Measurements from ENCODE around the gene CLIP2. TPM values are rescaled to one million over a fixed set of nuclear protein-coding genes. Genes with fewer than 3 reads are reported as not detected.

Gene CLIP2
- polyA plus RNA-seq, 1 donor from 2014 or later, result 25.7 TPM

DNA sequence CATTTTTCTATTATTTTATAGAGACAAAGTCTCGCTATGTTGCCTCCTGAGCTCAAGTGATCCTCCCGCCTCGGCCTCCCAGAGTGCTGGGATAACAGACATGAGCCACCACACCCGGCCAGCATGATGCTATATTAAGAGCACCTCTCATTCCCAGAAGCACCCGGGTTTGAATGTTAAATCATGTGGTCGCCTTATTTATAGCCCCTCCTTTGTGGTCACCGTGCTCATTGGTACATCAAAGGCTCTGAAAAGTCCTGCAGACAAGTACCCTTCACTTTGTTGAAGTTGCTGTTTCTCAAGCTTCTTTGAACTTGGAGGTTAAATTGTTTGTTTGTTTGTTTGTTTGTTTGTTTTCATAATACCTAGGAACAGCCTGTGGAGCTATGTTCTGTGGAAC lies 40.0 kb downstream of the CLIP2 start:
- Histone ChIP-seq H3K79me2 (replicated peaks; ENCODE audit: insufficient read depth, low read length) (no peaks in the 10 kb centered on the region), H3K27ac (ENCODE audit: low read length) (no peak overlapping the region), H3K9me2 (ENCODE audit: insufficient read depth, low read length) (no peaks in the 10 kb centered on the region), H3K9ac (ENCODE audit: low read length) (no peak overlapping the region), H3K4me2 (ENCODE audit: low read length) (no peak overlapping the region), H2AFZ (ENCODE audit: low read depth, low read length) (no peak overlapping the region), H3K36me3 (ENCODE audit: insufficient read depth, low read length) (no peaks in the 10 kb centered on the region), H3F3A (ENCODE audit: insufficient read depth, low read length, poor library complexity, severe bottlenecking) (no peaks in the 10 kb centered on the region), H3K27me3 (ENCODE audit: insufficient read depth, low read depth, low read length) (no peaks in the 10 kb centered on the region), H4K20me1 (ENCODE audit: insufficient read depth) (no peaks in the 10 kb centered on the region), H3K4me3 (ENCODE audit: low read length) (no peak overlapping the region), H3K9me3 (ENCODE audit: low read length) (no peaks in the 10 kb centered on the region)
- TF ChIP-seq MXI1 (conservative IDR thresholded peaks at IDR 0.05; ENCODE audit: poor library complexity, severe bottlenecking) (no peak), EP300 (conservative IDR thresholded peaks at IDR 0.05; ENCODE audit: poor library complexity, severe bottlenecking) (no peak), TAF1 (IDR thresholded peaks at IDR 0.05; ENCODE audit: low read depth) (no peak), SMC3 (conservative IDR thresholded peaks at IDR 0.05; ENCODE audit: poor library complexity) (no peak), RAD21 (conservative IDR thresholded peaks at IDR 0.05) (no peak)
- TF ChIP-seq, protein P1, sequence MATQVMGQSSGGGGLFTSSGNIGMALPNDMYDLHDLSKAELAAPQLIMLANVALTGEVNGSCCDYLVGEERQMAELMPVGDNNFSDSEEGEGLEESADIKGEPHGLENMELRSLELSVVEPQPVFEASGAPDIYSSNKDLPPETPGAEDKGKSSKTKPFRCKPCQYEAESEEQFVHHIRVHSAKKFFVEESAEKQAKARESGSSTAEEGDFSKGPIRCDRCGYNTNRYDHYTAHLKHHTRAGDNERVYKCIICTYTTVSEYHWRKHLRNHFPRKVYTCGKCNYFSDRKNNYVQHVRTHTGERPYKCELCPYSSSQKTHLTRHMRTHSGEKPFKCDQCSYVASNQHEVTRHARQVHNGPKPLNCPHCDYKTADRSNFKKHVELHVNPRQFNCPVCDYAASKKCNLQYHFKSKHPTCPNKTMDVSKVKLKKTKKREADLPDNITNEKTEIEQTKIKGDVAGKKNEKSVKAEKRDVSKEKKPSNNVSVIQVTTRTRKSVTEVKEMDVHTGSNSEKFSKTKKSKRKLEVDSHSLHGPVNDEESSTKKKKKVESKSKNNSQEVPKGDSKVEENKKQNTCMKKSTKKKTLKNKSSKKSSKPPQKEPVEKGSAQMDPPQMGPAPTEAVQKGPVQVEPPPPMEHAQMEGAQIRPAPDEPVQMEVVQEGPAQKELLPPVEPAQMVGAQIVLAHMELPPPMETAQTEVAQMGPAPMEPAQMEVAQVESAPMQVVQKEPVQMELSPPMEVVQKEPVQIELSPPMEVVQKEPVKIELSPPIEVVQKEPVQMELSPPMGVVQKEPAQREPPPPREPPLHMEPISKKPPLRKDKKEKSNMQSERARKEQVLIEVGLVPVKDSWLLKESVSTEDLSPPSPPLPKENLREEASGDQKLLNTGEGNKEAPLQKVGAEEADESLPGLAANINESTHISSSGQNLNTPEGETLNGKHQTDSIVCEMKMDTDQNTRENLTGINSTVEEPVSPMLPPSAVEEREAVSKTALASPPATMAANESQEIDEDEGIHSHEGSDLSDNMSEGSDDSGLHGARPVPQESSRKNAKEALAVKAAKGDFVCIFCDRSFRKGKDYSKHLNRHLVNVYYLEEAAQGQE (IDR thresholded peaks at IDR 0.05; ENCODE audit: borderline replicate concordance), result no peak

DNA sequence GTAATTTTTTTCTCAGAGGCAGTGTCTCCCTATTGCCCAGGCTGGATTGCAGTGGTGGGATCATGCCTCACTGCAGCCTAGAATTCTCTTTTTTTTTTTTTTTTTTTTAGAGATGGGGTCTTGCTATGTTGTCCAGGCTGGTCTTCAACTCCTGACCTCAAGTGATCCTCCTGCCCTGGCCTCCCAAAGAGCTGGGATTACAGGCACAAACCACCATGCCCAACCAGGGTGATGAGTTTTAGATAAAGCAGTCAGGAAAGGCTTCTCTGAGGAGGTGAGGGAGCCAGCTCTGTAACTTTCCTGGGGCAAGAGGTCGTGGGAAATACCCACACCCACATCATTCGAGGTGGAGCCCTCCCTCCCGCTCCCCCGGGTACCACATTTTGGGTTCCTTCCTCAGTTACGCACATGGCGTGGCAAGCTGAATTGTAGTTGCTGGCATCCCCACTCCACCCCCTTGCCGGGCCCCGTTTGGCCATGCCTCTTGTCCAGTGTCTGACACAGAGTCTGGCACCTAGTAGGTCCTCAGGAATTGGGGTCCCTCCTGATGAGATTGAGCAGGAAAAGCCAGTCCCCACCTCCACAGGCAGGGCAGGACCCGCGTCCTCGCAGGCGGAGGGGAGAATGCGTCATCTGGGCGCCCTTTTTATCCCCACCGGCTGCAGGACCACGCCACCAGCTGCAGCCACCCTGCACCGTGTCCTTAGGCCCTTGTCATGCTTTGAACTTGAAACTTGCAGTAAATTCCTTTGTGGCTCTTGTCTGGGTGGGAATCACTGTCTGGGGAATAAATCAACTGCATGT lies 43.4 kb downstream of the CLIP2 start:
- Histone ChIP-seq H3K36me3 (ENCODE audit: insufficient read depth, low read length) (no peaks in the 10 kb centered on the region), H3K4me2 (ENCODE audit: low read length) (no peak overlapping the region), H3K9me3 (ENCODE audit: low read length) (no peaks in the 10 kb centered on the region), H3K9ac (ENCODE audit: low read length) (no peak overlapping the region), H3K79me2 (replicated peaks; ENCODE audit: insufficient read depth, low read length) (no peaks in the 10 kb centered on the region), H4K20me1 (ENCODE audit: insufficient read depth) (no peaks in the 10 kb centered on the region), H3K27ac (ENCODE audit: low read length) (no peak overlapping the region), H2AFZ (ENCODE audit: low read depth, low read length) (no peak overlapping the region), H3K9me2 (ENCODE audit: insufficient read depth, low read length) (no peaks in the 10 kb centered on the region), H3K4me3 (ENCODE audit: low read length) (no peak overlapping the region), H3K27me3 (ENCODE audit: insufficient read depth, low read depth, low read length) (no peaks in the 10 kb centered on the region), H3F3A (ENCODE audit: insufficient read depth, low read length, poor library complexity, severe bottlenecking) (no peaks in the 10 kb centered on the region)
- TF ChIP-seq MXI1 (conservative IDR thresholded peaks at IDR 0.05; ENCODE audit: poor library complexity, severe bottlenecking), result no peak
- TF ChIP-seq, protein P1 (IDR thresholded peaks at IDR 0.05; ENCODE audit: borderline replicate concordance), result no peak
- no peak for TF ChIP-seq RAD21 (conservative IDR thresholded peaks at IDR 0.05)
- no peak for TF ChIP-seq EZH2 (IDR thresholded peaks at IDR 0.05; ENCODE audit: borderline replicate concordance, insufficient read depth, low read length, poor library complexity, severe bottlenecking)
- TF ChIP-seq SMC3 (conservative IDR thresholded peaks at IDR 0.05; ENCODE audit: poor library complexity), result no peak
- TF ChIP-seq, protein P2, sequence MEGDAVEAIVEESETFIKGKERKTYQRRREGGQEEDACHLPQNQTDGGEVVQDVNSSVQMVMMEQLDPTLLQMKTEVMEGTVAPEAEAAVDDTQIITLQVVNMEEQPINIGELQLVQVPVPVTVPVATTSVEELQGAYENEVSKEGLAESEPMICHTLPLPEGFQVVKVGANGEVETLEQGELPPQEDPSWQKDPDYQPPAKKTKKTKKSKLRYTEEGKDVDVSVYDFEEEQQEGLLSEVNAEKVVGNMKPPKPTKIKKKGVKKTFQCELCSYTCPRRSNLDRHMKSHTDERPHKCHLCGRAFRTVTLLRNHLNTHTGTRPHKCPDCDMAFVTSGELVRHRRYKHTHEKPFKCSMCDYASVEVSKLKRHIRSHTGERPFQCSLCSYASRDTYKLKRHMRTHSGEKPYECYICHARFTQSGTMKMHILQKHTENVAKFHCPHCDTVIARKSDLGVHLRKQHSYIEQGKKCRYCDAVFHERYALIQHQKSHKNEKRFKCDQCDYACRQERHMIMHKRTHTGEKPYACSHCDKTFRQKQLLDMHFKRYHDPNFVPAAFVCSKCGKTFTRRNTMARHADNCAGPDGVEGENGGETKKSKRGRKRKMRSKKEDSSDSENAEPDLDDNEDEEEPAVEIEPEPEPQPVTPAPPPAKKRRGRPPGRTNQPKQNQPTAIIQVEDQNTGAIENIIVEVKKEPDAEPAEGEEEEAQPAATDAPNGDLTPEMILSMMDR (IDR thresholded peaks at IDR 0.05; ENCODE audit: poor library complexity, severe bottlenecking), result no peak

Data from neural cell (in vitro differentiated cells).